Gastroesophageal sphincter (tissue), 2 donors: ENCODE results near the gene ZNF543.

ENCODE experiments used
- POLR2A ChIP-seq, 2 donors: fragments of 450-650 bp; IDR thresholded peaks; one replicate each; pipeline ENCODE4 v1.6.1; 2017; ENCODE audit warnings: antibody characterized with exemption in 2 of 2, mild to moderate bottlenecking in 2 of 2, moderate library complexity in 1 of 2
- POLR2AphosphoS5 ChIP-seq: sonication (generic); formaldehyde crosslinking; IDR thresholded peaks from one replicate; pipeline ENCODE4 v1.6.1; 2017; ENCODE audit warnings: antibody characterized with exemption

- TF ChIP-seq POLR2AphosphoS5 (no peak), POLR2A (IDR thresholded peaks at IDR 0.05) (no peak)
Observed at GRCh38 chr19:57327993-57328392, 7.7 kb downstream of the ZNF543 start.
